ENCODE measurements around the gene MAD1L1. TPM values are rescaled to one million over a fixed set of nuclear protein-coding genes. Genes with fewer than 3 reads are reported as not detected.

The MAD1L1 gene
- total and polyA plus RNA-seq, 2 of the 8 experiments (the other 6 are each of a cell fraction or from before 2014, with no cell fraction given), result 40.4 to 44.6 TPM

- Histone ChIP-seq H2BK5ac (ENCODE audit: low read depth, low read length) (no peak overlapping the region; the same call in 1 of the 2 replicates), H2AK5ac (ENCODE audit: low read depth, low read length) (no peak overlapping the region), H3K23me2 (ENCODE audit: low read depth, low read length) (no peaks in the 10 kb centered on the region), H3K14ac (ENCODE audit: insufficient read length) (no peak overlapping the region), H3K56ac (replicated peaks; ENCODE audit: insufficient read length, low read depth, low read length) (no peak overlapping the region), H3K4ac (replicated peaks; ENCODE audit: insufficient read length, low read depth, low read length) (no peak overlapping the region), H2BK20ac (ENCODE audit: low read length) (no peak overlapping the region), H4K20me1 (replicated peaks in 1 of 2; ENCODE audit: control insufficient read depth in 1 of 2, insufficient read depth in 2 of 2, low read length in 2 of 2) (peaks cover 0 to 6% of the 10 kb centered on the region in 2 experiments), H4K8ac (ENCODE audit: extremely low read depth, insufficient read depth, low read length) (peak overlapping the region; percentile 84; the same call in 1 of the 2 replicates), H2AFZ (ENCODE audit: low read length) (no peak overlapping the region), H4K91ac (replicated peaks; ENCODE audit: insufficient read length, low read length) (no peak overlapping the region), H3K79me2 (ENCODE audit: control insufficient read depth in 1 of 2, insufficient read depth in 2 of 2, low read length in 2 of 2) (no peaks in the 10 kb centered on the region), H3K18ac (ENCODE audit: extremely low read depth, low read length) (no peak overlapping the region), H3K23ac (ENCODE audit: insufficient read length) (no peak overlapping the region), H3K36me3 (ENCODE audit: control insufficient read depth in 2 of 4, insufficient read depth in 4 of 4, low read length in 3 of 4) (no peaks in the 10 kb centered on the region; a peak in 1 of 8 replicates), H3K27ac (ENCODE audit: low read depth, low read length) (no peak overlapping the region), H3K4me3 (ENCODE audit: extremely low read depth in 1 of 4, insufficient read depth in 2 of 4, low read depth in 3 of 4, low read length in 4 of 4) (no peak overlapping the region), H3K4me1 (replicated peaks in 1 of 4; ENCODE audit: control insufficient read depth in 3 of 4, insufficient read depth in 4 of 4, low read length in 3 of 4) (no peaks in the 10 kb centered on the region; a peak in 2 of 7 replicates), H3K27me3 (replicated peaks in 1 of 4; ENCODE audit: control insufficient read depth in 3 of 4, extremely low read depth in 1 of 4, insufficient read depth in 3 of 4, low read length in 3 of 4) (no peaks in the 10 kb centered on the region), H2BK12ac (ENCODE audit: low read depth, low read length) (no peak overlapping the region), H3K4me2 (ENCODE audit: insufficient read depth in 1 of 2, low read depth in 2 of 2, low read length in 2 of 2) (no peak overlapping the region), H3K79me1 (ENCODE audit: low read depth, low read length) (peaks cover 7% of the 10 kb centered on the region), H3K9me3 (ENCODE audit: insufficient read depth in 2 of 2, low read depth in 1 of 2, low read length in 1 of 2) (no peaks in the 10 kb centered on the region), H2BK15ac (ENCODE audit: low read length) (no peak overlapping the region), H2BK120ac (replicated peaks; ENCODE audit: low read depth, low read length) (no peak overlapping the region), H4K5ac (ENCODE audit: insufficient read length, low read depth, low read length) (no peak overlapping the region), H3K9ac (replicated peaks in 1 of 4; ENCODE audit: extremely low read depth in 1 of 4, low read depth in 3 of 4, low read length in 3 of 4) (no peak overlapping the region)
- 89% methylated on average over 20 of the region's 25 CpGs; no CpG with 5 or more reads in 1 of the 2 experiments for WGBS, 2 experiments (ENCODE audit: extremely low coverage in 1 of 2, insufficient coverage in 1 of 2, insufficient read length in 1 of 2, insufficient replicate concordance in 2 of 2, low coverage in 1 of 2, low lambda C conversion rate in 2 of 2, missing lambda C conversion rate in 1 of 2)
- FAIRE-seq (no peak), DNase-seq (ENCODE audit: low read depth in 1 of 2, low spot score in 2 of 2) (no peak)
- ChIA-PET CTCF (ENCODE audit: partially characterized antibody) (interaction anchor here (0.7 to 2.4 kb wide), 9 partner anchors 12 to 420 kb away, joined by 3 to 9 read pairs (median 4); no protein-coding TSS in a partner anchor), POLR2A (ENCODE audit: partially characterized antibody) (no interaction called here)
- no peak for TF ChIP-seq HDAC6 (IDR thresholded peaks at IDR 0.05; ENCODE audit: low read depth, low read length)
Measured at GRCh38 chr7:2008936-2009540, 223.7 kb downstream of the MAD1L1 start.
